Measurements from ENCODE around the gene JADE2. TPM values are rescaled to one million over a fixed set of nuclear protein-coding genes. Genes with fewer than 3 reads are reported as not detected.

JADE2 gene
- total RNA-seq, 1 experiment from 2014 or later: 39.9 TPM

GRCh38 chr5:134575316-134575715, 49.8 kb downstream of the JADE2 start:
- Histone ChIP-seq H3K9ac (ENCODE audit: low read length) (no peak overlapping the region), H3K4me2 (ENCODE audit: low read length) (no peak overlapping the region), H3K79me2 (ENCODE audit: insufficient read depth, low read length) (no peaks in the 10 kb centered on the region), H3K4me1 (ENCODE audit: control insufficient read depth in 1 of 2, insufficient read depth in 2 of 2, low read length in 2 of 2) (peaks cover 0 to 11% of the 10 kb centered on the region in 2 experiments; a peak in 2 of 4 replicates), H3K9me3 (ENCODE audit: control insufficient read depth in 1 of 2, insufficient read depth in 1 of 2, low read depth in 1 of 2, low read length in 2 of 2) (no peaks in the 10 kb centered on the region), H2AFZ (ENCODE audit: low read depth, low read length, poor library complexity, severe bottlenecking) (no peak overlapping the region), H3K9me2 (ENCODE audit: insufficient read depth) (no peaks in the 10 kb centered on the region), H3K4me3 (replicated peaks in 1 of 2; ENCODE audit: low read depth in 1 of 2, low read length in 2 of 2) (no peak overlapping the region), H3K27ac (ENCODE audit: low read depth, low read length) (no peak overlapping the region), H4K20me1 (ENCODE audit: insufficient read depth) (no peaks in the 10 kb centered on the region), H3K36me3 (ENCODE audit: control insufficient read depth in 1 of 2, insufficient read depth in 2 of 2, low read length in 2 of 2) (peaks cover 2 to 20% of the 10 kb centered on the region in 2 experiments; a peak in 3 of 4 replicates), H3K27me3 (ENCODE audit: insufficient read depth, low read length) (no peaks in the 10 kb centered on the region)
- BruUV-seq (replicated peaks): no TSS peak
- TF ChIP-seq CBX3 (IDR thresholded peaks at IDR 0.05; ENCODE audit: low read depth) (no peak), MAX (IDR thresholded peaks at IDR 0.05) (no peak), JUND (IDR thresholded peaks at IDR 0.05) (no peak), CTCF (IDR thresholded peaks at IDR 0.05 in 2 of 3, conservative IDR thresholded peaks at IDR 0.05 in 1 of 3; ENCODE audit: borderline replicate concordance in 1 of 3, insufficient read depth in 1 of 3, low read depth in 2 of 3, low read length in 2 of 3) (no peak), POLR2A (IDR thresholded peaks at IDR 0.05; ENCODE audit: borderline replicate concordance, extremely low read depth, insufficient read depth, insufficient read length) (no peak), SP1 (IDR thresholded peaks at IDR 0.05; ENCODE audit: low read depth) (no peak), TCF7L2 (IDR thresholded peaks at IDR 0.05; ENCODE audit: borderline replicate concordance, extremely low read depth, insufficient read depth, insufficient read length) (no peak), SRF (IDR thresholded peaks at IDR 0.05; ENCODE audit: low read depth) (no peak), FOSL1 (IDR thresholded peaks at IDR 0.05; ENCODE audit: low read depth) (no peak), EZH2phosphoT487 (IDR thresholded peaks at IDR 0.05; ENCODE audit: borderline replicate concordance) (no peak)
- DNase-seq (ENCODE audit: low read depth, low spot score) (no peak), ATAC-seq (no peak)
- intact Hi-C loops (cut with micrococcal nuclease): loop anchor here (5.0 kb wide), 1 partner anchor 48 kb away; the partner anchor contains the start of gene JADE2
- CTCF ChIA-PET: interaction anchor here (1.2 kb wide), 1 partner anchor 12 kb away, joined by 5 read pairs; no protein-coding TSS in a partner anchor
- RAD21 ChIA-PET (ENCODE audit: low non-redundant PET in 1 of 2, low total read pairs in 2 of 2, uncharacterized antibody in 2 of 2, unreplicated experiment in 2 of 2): no interaction called here
- POLR2A ChIA-PET: no interaction called here
